ENCODE results near the gene TPM1. TPM values are rescaled to one million over a fixed set of nuclear protein-coding genes. Genes with fewer than 3 reads are reported as not detected.

TPM1 gene
- total and polyA plus RNA-seq, 2 of the 4 experiments (the other 2 are of a cell fraction), result 661 to 1,623 TPM

DNA sequence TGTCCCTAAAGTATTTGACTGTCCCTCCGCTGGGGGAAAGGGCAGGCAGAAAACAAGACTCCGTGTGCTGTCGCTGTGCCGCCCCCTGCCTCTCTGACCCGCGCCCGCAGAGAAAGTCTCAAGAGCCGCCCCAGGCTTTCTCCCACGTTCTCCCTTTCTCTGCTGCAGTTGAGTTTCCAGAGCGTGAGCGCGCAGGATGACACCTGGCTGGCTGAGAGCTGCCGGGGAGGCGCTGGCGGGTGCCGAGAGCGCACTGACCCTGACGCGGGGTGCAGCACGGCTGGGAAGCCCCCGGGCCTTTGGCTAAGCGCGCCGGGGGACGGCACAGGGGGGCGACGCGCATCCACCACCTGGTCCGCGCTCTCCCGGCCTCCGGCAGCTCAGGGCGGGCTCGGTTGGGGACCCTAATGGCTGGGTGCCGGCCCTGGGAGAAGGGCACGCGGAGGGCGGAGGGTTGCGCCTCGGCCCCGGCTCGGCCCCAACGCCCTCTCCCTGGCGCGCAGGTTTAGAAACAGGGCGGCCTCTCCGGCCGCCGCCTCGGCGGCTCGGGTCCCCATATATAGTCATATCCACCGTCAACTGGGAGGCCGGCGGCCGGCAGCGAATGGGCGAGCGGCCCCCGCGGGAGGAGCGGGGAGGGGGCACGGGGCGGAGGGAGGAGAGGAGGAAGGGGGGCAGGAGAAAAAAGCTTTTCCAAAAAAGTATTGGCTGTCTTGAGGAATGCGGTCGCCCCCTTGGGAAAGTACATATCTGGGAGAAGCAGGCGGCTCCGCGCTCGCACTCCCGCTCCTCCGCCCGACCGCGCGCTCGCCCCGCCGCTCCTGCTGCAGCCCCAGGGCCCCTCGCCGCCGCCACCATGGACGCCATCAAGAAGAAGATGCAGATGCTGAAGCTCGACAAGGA lies at the start of gene TPM1 (continued):
- TF ChIP-seq RFX5 (IDR thresholded peaks at IDR 0.05; ENCODE audit: low read depth, low read length) (no peak), CHD1 (IDR thresholded peaks at IDR 0.05; ENCODE audit: low read depth, low read length) (no peak; the same call in 1 of the 2 replicates), POLR2A (IDR thresholded peaks at IDR 0.05; ENCODE audit: low read depth, low read length) (peak; percentile 97), RAD21 (IDR thresholded peaks at IDR 0.05; ENCODE audit: low read length) (peak; percentile 43), FOS (IDR thresholded peaks at IDR 0.05; ENCODE audit: low read depth, low read length) (no peak), RCOR1 (IDR thresholded peaks at IDR 0.05; ENCODE audit: insufficient replicate concordance, low read length) (no peak), CEBPB (IDR thresholded peaks at IDR 0.05; ENCODE audit: low read depth, low read length) (no peak)

DNA sequence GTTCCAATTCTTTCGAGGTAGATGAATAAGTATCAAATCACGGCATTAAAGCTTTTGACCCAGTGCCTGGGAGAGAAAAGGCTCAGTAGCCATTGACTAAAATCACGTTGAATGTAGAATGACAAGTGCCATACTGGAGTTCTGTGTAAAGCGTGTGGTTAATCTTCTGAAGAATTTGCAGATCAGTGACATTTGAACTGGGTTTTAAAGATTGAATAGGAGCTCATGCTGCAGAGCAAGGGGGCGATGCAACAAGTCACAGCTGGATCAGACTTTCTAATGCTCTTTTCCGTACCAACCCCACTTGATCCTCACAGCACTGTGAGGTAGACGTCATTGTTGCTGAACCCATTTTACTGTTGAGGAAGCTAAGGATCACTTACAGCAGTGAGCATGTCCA lies 49.5 kb upstream of the TPM1 start:
- H2BK20ac ChIP-seq (ENCODE audit: low read depth, low read length), result no peak overlapping the region
- no peak overlapping the region for H3K4me2 ChIP-seq (ENCODE audit: low read depth, low read length)
- no peaks in the 10 kb centered on the region for H3K36me3 ChIP-seq (ENCODE audit: control insufficient read depth, insufficient read depth, low read length)
- 100% methylated on average over 4 of the region's 7 CpGs; no CpG with 5 or more reads in 1 of the 2 experiments for WGBS, 2 experiments (ENCODE audit: extremely low coverage in 2 of 2, insufficient read length in 1 of 2)
- no peaks in the 10 kb centered on the region for H3K27me3 ChIP-seq (ENCODE audit: control insufficient read depth, insufficient read depth, low read length)
- H3K9me3 ChIP-seq (ENCODE audit: control insufficient read depth, insufficient read depth, low read length), result no peaks in the 10 kb centered on the region
- no peak overlapping the region for H2AFZ ChIP-seq (replicated peaks; ENCODE audit: low read length, poor library complexity)
- no peak overlapping the region for H3K4me3 ChIP-seq (ENCODE audit: insufficient read depth, low read depth, low read length)
- H3K9me1 ChIP-seq (ENCODE audit: insufficient read depth, low read length), result peaks cover 9% of the 10 kb centered on the region; the same call in 1 of the 2 replicates
- H3K56ac ChIP-seq (ENCODE audit: extremely low read depth, insufficient read depth, low read length), result no peak overlapping the region
- H4K8ac ChIP-seq (ENCODE audit: low read depth in 2 of 2, low read length in 2 of 2), result no peak overlapping the region
- ATAC-seq (ENCODE audit: low read depth) (no peak), DNase-seq (no peak)
- in situ Hi-C loops (cut with MboI; ENCODE audit: low sequenced_read_pairs) (no loop called here), dilution Hi-C loops (cut with HindIII; ENCODE audit: low sequenced_read_pairs, unreplicated experiment) (no loop called here), intact Hi-C loops (cut with micrococcal nuclease) (no loop called here)
- no peak overlapping the region for H4K91ac ChIP-seq (ENCODE audit: insufficient read depth, low read depth, low read length)
- H2BK15ac ChIP-seq (ENCODE audit: low read depth, low read length), result no peak overlapping the region
- CTCF ChIA-PET, result no interaction called here
- no peak overlapping the region for H2AK5ac ChIP-seq (ENCODE audit: low read depth, low read length)
- peaks cover 6% of the 10 kb centered on the region for H3K4me1 ChIP-seq (ENCODE audit: control insufficient read depth, insufficient read depth, low read length)
- H4K5ac ChIP-seq (ENCODE audit: low read depth, low read length), result no peak overlapping the region
- no peak overlapping the region for H2AK9ac ChIP-seq (replicated peaks; ENCODE audit: low read depth, low read length, poor library complexity)
- no peaks in the 10 kb centered on the region for H3K79me1 ChIP-seq (ENCODE audit: low read depth in 1 of 2, low read length in 2 of 2)
- H3K4ac ChIP-seq (ENCODE audit: low read depth, low read length), result no peak overlapping the region
- no TSS peak for BruUV-seq (replicated peaks)
- H3K18ac ChIP-seq (ENCODE audit: low read depth, low read length), result no peak overlapping the region
- H3K14ac ChIP-seq (replicated peaks; ENCODE audit: low read depth, low read length), result no peak overlapping the region
- H3K9ac ChIP-seq (ENCODE audit: low read depth, low read length), result no peak overlapping the region
- H2BK5ac ChIP-seq (ENCODE audit: low read depth, low read length, poor library complexity, severe bottlenecking), result no peak overlapping the region
- no peaks in the 10 kb centered on the region for H4K20me1 ChIP-seq (ENCODE audit: insufficient read depth, low read length)
- H3K23ac ChIP-seq (ENCODE audit: low read depth, low read length), result no peak overlapping the region
- no peak overlapping the region for H3K27ac ChIP-seq (ENCODE audit: insufficient read depth, low read length)
- TF ChIP-seq RCOR1 (IDR thresholded peaks at IDR 0.05; ENCODE audit: insufficient replicate concordance, low read length) (no peak), SMC3 (IDR thresholded peaks at IDR 0.05; ENCODE audit: low read depth, low read length) (no peak), NFE2L2 (IDR thresholded peaks at IDR 0.05; ENCODE audit: low read depth, low read length) (no peak), CEBPB (IDR thresholded peaks at IDR 0.05; ENCODE audit: low read depth, low read length) (no peak), MAFK (IDR thresholded peaks at IDR 0.05; ENCODE audit: low read depth, low read length) (no peak), CHD1 (IDR thresholded peaks at IDR 0.05; ENCODE audit: low read depth, low read length) (no peak), MAZ (IDR thresholded peaks at IDR 0.05; ENCODE audit: borderline replicate concordance, low read depth, low read length) (no peak), BHLHE40 (IDR thresholded peaks at IDR 0.05; ENCODE audit: low read depth, low read length) (no peak)
- no peak overlapping the region for H2BK120ac ChIP-seq (ENCODE audit: low read depth, low read length)
- POLR2A ChIA-PET (ENCODE audit: unreplicated experiment), result no interaction called here
